Neural progenitor cell (in vitro differentiated cells): ENCODE data around the gene DPF3. TPM values are rescaled to one million over a fixed set of nuclear protein-coding genes. Genes with fewer than 3 reads are reported as not detected.

Source experiments
- DNase-seq: peaks from one replicate; pipeline ENCODE4 v3.0.0-alpha.2; 2016; ENCODE audit warnings: low spot score
- H2AFZ ChIP-seq: fragments of 200-600 bp; sonication (generic); replicated peaks from 2 replicates; pipeline ENCODE4 v1.6.1; 2016; ENCODE audit warnings: antibody characterized with exemption
- H3F3A ChIP-seq: fragments of 200-600 bp; sonication (generic); 2 replicates; pipeline ENCODE4 v1.6.1; 2016; ENCODE audit warnings: antibody characterized with exemption, low read depth
- H3K27ac ChIP-seq: fragments of 200-600 bp; sonication (generic); 2 replicates; pipeline ENCODE4 v1.5.1; 2016; ENCODE audit warnings: mild to moderate bottlenecking
- H3K27me3 ChIP-seq: fragments of 200-600 bp; sonication (generic); 2 replicates; pipeline ENCODE4 v1.6.1; 2016; ENCODE audit warnings: mild to moderate bottlenecking, moderate library complexity
- H3K36me3 ChIP-seq: fragments of 200-600 bp; sonication (generic); 2 replicates; pipeline ENCODE4 v1.5.1; 2016
- H3K4me1 ChIP-seq: fragments of 200-600 bp; sonication (generic); 2 replicates; pipeline ENCODE4 v1.6.1; 2016; ENCODE audit warnings: mixed run types
- H3K4me2 ChIP-seq: fragments of 200-600 bp; sonication (generic); 2 replicates; pipeline ENCODE4 v1.6.1; 2016
- H3K4me3 ChIP-seq: fragments of 200-600 bp; sonication (generic); 2 replicates; pipeline ENCODE4 v1.5.1; 2016
- H3K79me2 ChIP-seq: fragments of 200-600 bp; sonication (generic); 2 replicates; pipeline ENCODE4 v1.6.1; 2016; ENCODE audit warnings: low read depth
- H3K9ac ChIP-seq: fragments of 200-600 bp; sonication (generic); 2 replicates; pipeline ENCODE4 v1.6.1; 2016
- H3K9me3 ChIP-seq: fragments of 200-600 bp; sonication (generic); 2 replicates; pipeline ENCODE4 v1.5.1; 2016; ENCODE audit warnings: low read depth
- H4K20me1 ChIP-seq: fragments of 200-600 bp; sonication (generic); 2 replicates; pipeline ENCODE4 v1.6.1; 2016; ENCODE audit warnings: low read depth
- H3K27ac Mint-ChIP-seq: 3 replicates; pipeline ENCODE4 v1.8.0; 2021; ENCODE audit warnings: mixed read lengths
- H3K27me3 Mint-ChIP-seq: 2 replicates; pipeline ENCODE4 v1.8.0; 2022; ENCODE audit warnings: low read depth, mild to moderate bottlenecking, inconsistent platforms, moderate library complexity, mixed read lengths; ENCODE audit not compliant: insufficient read depth
- H3K36me3 Mint-ChIP-seq: 3 replicates; pipeline ENCODE4 v1.8.0; 2021; ENCODE audit warnings: mixed read lengths
- H3K4me1 Mint-ChIP-seq: 3 replicates; pipeline ENCODE4 v1.8.0; 2021; ENCODE audit warnings: mixed read lengths
- H3K4me3 Mint-ChIP-seq: 3 replicates; pipeline ENCODE4 v1.8.0; 2021; ENCODE audit warnings: mild to moderate bottlenecking, moderate library complexity, mixed read lengths
- H3K9me3 Mint-ChIP-seq: 3 replicates; pipeline ENCODE4 v1.8.0; 2020; ENCODE audit warnings: mixed read lengths
- EZH2 ChIP-seq: fragments of 200-600 bp; sonication (generic); IDR thresholded peaks from 2 replicates; pipeline ENCODE4 v1.6.1; 2017; ENCODE audit warnings: antibody characterized with exemption, mild to moderate bottlenecking, moderate library complexity
- EZH2phosphoT487 ChIP-seq: fragments of 200-600 bp; sonication (generic); IDR thresholded peaks from 2 replicates; pipeline ENCODE4 v1.6.1; 2017; ENCODE audit warnings: antibody characterized with exemption
- total RNA-seq: library from RNA; depleted of rRNA; stranded (reverse); fragments of >200 nt; gene quantifications from 2 replicates; pipeline ENCODE4 v1.2.3, GENCODE V29; 2015; ENCODE audit warnings: low replicate concordance
- TF ChIP-seq, protein P1 (sequence below): fragments of 200-600 bp; sonication (generic); IDR thresholded peaks from 2 replicates; pipeline ENCODE4 v1.5.1; 2017; ENCODE audit warnings: antibody characterized with exemption, mild to moderate bottlenecking

DPF3 gene
- total RNA-seq, 1 donor from 2014 or later: not detected

DNA sequence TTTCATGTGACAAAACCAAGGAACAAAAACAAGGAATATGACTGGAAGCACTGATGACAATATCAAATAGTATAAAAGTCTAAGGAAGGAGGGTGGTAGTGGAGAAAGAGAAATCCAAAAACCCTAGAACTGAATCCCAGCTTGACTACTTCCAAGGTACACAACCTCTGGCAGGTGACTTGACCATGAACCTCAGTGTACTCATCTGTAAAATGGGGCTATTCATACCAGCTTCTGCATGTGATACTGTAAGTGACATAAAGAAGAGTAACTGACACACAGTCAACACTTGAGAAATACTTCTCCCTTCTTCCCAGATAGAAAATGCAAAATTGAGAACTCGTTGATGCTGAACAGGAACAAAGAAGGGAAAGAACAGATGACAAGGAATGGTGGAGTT is 10.3 kb upstream of the DPF3 start:
- H3K4me2 ChIP-seq: no peak overlapping the region
- H3F3A ChIP-seq: no peaks in the 10 kb centered on the region
- H3K4me3 Mint-ChIP-seq: no peak overlapping the region
- TF ChIP-seq, protein P1, sequence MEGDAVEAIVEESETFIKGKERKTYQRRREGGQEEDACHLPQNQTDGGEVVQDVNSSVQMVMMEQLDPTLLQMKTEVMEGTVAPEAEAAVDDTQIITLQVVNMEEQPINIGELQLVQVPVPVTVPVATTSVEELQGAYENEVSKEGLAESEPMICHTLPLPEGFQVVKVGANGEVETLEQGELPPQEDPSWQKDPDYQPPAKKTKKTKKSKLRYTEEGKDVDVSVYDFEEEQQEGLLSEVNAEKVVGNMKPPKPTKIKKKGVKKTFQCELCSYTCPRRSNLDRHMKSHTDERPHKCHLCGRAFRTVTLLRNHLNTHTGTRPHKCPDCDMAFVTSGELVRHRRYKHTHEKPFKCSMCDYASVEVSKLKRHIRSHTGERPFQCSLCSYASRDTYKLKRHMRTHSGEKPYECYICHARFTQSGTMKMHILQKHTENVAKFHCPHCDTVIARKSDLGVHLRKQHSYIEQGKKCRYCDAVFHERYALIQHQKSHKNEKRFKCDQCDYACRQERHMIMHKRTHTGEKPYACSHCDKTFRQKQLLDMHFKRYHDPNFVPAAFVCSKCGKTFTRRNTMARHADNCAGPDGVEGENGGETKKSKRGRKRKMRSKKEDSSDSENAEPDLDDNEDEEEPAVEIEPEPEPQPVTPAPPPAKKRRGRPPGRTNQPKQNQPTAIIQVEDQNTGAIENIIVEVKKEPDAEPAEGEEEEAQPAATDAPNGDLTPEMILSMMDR: no peak
- TF ChIP-seq EZH2phosphoT487: no peak
- no peak for TF ChIP-seq EZH2
- H3K27me3 ChIP-seq: peaks cover 11% of the 10 kb centered on the region
- no peak overlapping the region for H3K27ac ChIP-seq
- no peaks in the 10 kb centered on the region for H3K36me3 ChIP-seq
- H3K9me3 ChIP-seq: no peaks in the 10 kb centered on the region
- no peak overlapping the region for H3K27ac Mint-ChIP-seq
- no peak overlapping the region for H2AFZ ChIP-seq
- peaks cover 7% of the 10 kb centered on the region for H3K4me1 Mint-ChIP-seq
- peaks cover 7% of the 10 kb centered on the region for H3K4me1 ChIP-seq
- H3K9ac ChIP-seq: no peak overlapping the region
- H3K4me3 ChIP-seq: no peak overlapping the region
- DNase-seq: no peak
- no peaks in the 10 kb centered on the region for H4K20me1 ChIP-seq
- H3K27me3 Mint-ChIP-seq: peaks cover 9% of the 10 kb centered on the region
- H3K9me3 Mint-ChIP-seq: no peaks in the 10 kb centered on the region
- H3K36me3 Mint-ChIP-seq: no peaks in the 10 kb centered on the region
- no peaks in the 10 kb centered on the region for H3K79me2 ChIP-seq

- H3K9me3 ChIP-seq: no peaks in the 10 kb centered on the region
- no peak overlapping the region for H3K27ac Mint-ChIP-seq
- peaks cover 7% of the 10 kb centered on the region for H3K4me1 ChIP-seq
- H3K27me3 ChIP-seq: peaks cover 11% of the 10 kb centered on the region
- H3K36me3 Mint-ChIP-seq: no peaks in the 10 kb centered on the region
- no peak overlapping the region for H3K9ac ChIP-seq
- peaks cover 9% of the 10 kb centered on the region for H3K27me3 Mint-ChIP-seq
- no peaks in the 10 kb centered on the region for H3K36me3 ChIP-seq
- H3K79me2 ChIP-seq: no peaks in the 10 kb centered on the region
- no peak overlapping the region for H3K4me3 Mint-ChIP-seq
- H2AFZ ChIP-seq: no peak overlapping the region
- peaks cover 6% of the 10 kb centered on the region for H3K4me1 Mint-ChIP-seq
- no peak for TF ChIP-seq EZH2phosphoT487
- TF ChIP-seq, protein P1: no peak
- TF ChIP-seq EZH2: no peak
- H3F3A ChIP-seq: no peaks in the 10 kb centered on the region
- H3K9me3 Mint-ChIP-seq: no peaks in the 10 kb centered on the region
- H4K20me1 ChIP-seq: no peaks in the 10 kb centered on the region
- H3K4me2 ChIP-seq: no peak overlapping the region
- no peak overlapping the region for H3K27ac ChIP-seq
- no peak for DNase-seq
- no peak overlapping the region for H3K4me3 ChIP-seq
These were observed 9.8 kb upstream of the DPF3 start for GRCh38 chr14:72903716-72904115.

- H3K4me2 ChIP-seq: no peak overlapping the region
- H3K27me3 ChIP-seq: peaks cover 11% of the 10 kb centered on the region
- no peak for DNase-seq
- H3K9me3 ChIP-seq: no peaks in the 10 kb centered on the region
- no peaks in the 10 kb centered on the region for H4K20me1 ChIP-seq
- no peaks in the 10 kb centered on the region for H3K9me3 Mint-ChIP-seq
- H3K27ac Mint-ChIP-seq: no peak overlapping the region
- TF ChIP-seq, protein P1: no peak
- TF ChIP-seq EZH2phosphoT487: no peak
- no peak for TF ChIP-seq EZH2
- no peaks in the 10 kb centered on the region for H3K79me2 ChIP-seq
- H3F3A ChIP-seq: no peaks in the 10 kb centered on the region
- no peak overlapping the region for H3K4me3 ChIP-seq
- no peak overlapping the region for H3K4me3 Mint-ChIP-seq
- H3K4me1 ChIP-seq: peaks cover 2% of the 10 kb centered on the region
- no peak overlapping the region for H2AFZ ChIP-seq
- no peaks in the 10 kb centered on the region for H3K36me3 Mint-ChIP-seq
- H3K36me3 ChIP-seq: no peaks in the 10 kb centered on the region
- H3K4me1 Mint-ChIP-seq: peaks cover 6% of the 10 kb centered on the region
- H3K27me3 Mint-ChIP-seq: peaks cover 9% of the 10 kb centered on the region
- H3K27ac ChIP-seq: no peak overlapping the region
- no peak overlapping the region for H3K9ac ChIP-seq
These were observed 9.1 kb upstream of the DPF3 start for GRCh38 chr14:72902801-72903530.
